SKM-1 (cell line): ENCODE measurements around the gene CDH1.
"Not testable (repeated sequence)": the region's sequence is repeated elsewhere in the genome, so short reads cannot be mapped to it uniquely, and the experiment has no call there.

Source experiments
- DNase-seq: peaks from one replicate; lab custom pipeline; 2025; ENCODE audit not compliant: unreplicated experiment; lab: John Stamatoyannopoulos, UW

Gene CDH1

DNA sequence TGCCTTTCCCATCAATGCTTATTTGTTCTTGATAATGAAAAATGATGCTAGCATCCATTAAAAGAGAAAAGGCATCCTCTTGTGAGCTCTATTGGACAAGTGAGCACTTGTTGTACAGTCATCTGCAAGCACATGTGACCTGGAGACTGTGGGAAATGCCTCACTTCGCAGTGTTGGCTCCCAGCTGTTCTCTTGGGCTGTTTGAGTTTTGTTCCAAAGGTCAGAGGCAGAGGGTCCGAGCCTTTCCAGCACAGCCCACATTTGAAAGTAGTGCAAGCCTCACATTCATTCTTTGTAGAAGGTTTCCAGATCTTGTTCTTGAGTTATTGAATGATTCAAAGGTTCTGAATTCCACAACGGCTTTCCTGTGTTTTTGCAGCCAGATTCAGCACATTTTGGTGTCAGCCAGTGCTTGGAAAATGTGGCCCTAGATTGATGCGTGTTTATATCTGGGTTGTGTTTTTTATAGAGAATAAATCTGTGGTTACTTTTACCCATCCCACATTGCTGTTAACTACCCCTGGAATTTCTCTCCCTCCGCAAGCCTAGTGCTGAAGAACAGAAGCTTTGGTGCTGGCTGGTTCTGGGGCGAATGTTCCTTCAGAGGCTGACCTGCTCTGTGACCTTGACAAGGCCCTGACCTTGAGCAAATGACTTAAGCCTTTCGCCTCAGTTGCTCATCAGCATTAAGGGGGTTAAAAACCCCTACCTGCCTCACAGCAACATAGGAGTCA, 49.8 kb downstream of the CDH1 start:
- no peak for DNase-seq

DNA sequence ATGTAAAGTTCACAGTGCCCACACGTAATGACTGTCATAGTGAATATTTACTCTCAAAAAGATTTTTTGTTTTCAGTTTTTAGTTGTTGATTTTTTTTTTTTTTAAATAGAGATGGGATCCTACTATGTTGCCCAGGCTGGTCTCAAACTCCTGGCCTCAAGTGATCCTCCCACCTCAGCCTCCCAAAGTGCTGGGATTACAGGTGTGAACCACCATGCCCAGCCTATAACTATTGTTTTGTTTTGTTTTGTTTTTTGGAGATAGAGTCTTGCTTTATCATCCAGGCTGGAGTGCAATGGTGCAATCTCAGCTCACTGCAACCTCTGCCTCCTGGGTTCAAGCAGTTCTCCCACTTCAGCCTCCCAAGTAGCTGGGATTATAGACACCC, 50.3 kb downstream of the CDH1 start:
- not testable (repeated sequence) for DNase-seq

DNA sequence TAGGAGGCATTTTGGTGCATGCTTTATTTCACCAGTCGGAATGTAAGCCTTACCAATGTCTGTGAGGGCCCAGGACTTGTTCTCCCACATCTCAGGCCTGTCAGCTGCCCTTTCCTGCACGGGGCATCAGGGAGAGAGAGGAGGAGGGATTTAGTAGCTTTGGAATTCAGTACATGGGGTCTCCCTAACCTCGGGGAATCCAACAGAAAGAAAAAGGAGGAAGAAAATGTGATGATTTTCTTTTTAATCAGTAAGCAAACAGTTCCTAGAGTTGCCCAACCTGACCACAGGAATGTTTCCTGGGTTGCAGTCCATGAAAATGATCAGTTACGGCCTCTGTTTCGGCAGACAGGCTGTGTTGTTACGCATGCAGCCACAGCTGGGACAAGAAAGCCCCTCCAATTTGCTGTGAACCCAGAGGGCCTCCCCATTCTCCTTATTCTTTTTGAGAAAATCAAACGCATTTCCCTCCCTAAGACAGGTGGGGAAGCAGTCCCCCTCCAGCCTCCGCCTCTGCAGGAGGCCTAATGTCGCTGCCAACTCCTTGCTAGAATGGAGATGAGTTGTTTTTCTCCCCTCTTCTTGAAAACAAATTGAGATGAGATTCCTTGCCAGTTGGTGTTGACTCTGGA, 53.2 kb downstream of the CDH1 start:
- no peak for DNase-seq

DNA sequence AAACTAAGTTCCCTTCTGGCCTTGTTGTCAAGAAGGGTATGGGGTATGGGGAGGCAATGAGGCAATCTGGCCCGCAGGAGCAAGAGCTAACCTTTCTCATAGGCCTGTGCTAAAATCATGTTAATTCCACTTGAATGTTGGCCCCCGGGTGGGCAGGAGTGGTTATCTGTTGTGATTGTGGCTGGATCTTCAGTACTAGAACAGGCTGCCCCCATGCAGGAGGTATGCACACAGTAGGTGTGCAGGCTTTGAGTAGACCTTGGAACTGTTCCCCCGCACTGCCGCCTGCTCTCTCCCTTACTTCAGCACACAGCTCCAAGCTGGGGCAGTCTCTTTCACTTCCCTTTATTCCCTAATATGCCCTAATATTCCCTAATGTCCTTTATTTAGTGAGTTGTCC, 53.9 kb downstream of the CDH1 start:
- DNase-seq, result no peak

DNA sequence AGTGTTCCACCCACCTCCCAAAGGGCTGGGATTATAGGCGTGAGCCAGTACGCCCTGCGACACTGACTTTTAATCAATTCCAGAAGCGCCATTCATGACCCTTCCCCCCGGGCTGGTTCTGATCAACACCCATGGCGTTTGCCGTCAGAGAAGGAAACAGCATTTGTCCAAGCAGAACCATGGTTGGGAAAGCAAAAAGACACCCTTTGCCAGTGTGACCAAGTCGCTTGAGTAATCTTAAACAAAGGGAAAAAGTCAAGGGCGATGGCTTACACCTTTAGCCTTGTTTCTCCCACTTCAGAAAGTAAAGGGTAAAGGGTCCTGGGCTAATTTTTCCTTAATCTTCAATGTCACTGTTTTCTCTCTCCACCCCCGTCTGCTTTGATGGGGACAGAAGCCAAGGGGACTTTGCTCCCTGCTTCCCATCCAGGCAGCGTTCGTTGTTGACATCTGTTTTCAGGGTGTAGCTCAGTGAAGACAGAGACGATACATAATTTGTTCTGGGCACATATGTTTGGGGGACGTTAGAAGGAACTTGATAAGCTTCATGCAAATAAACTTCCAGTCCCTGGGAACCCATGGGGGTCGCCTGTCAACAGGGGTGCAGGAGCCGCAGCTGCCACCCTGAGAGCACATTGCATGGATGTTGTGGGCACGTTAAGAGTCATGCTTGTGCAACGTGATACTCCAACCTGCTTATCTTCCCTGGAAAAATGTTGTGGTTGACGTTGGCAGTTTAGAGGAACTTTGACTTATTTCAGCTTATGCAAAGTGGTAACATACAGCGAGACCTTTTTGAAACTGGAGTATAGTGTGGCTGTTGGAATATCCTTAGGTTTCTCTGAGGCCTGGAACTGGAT, 55.6 kb downstream of the CDH1 start:
- no peak for DNase-seq

DNA sequence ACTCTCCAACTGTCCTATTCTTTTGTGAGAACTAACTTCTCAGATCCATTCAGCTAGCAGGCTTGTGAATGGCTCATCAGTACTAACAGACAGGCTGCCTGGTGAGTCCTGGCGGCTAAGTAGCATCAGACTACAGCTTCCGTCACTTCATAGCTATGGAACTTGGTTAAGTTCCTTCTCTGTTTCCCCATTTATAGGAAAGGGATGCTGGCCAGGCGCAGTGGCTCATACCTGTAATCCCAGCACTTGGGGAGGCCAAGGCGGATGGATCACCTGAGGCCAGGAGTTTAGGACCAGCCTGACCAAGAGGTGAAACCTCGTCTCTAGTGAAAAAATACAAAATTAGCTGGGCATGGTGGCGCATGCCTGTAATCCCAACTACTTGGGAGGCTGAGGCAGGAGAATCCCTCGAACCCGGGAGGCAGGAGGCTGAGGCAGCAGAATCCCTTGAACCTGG, 56.3 kb downstream of the CDH1 start:
- no peak for DNase-seq

DNA sequence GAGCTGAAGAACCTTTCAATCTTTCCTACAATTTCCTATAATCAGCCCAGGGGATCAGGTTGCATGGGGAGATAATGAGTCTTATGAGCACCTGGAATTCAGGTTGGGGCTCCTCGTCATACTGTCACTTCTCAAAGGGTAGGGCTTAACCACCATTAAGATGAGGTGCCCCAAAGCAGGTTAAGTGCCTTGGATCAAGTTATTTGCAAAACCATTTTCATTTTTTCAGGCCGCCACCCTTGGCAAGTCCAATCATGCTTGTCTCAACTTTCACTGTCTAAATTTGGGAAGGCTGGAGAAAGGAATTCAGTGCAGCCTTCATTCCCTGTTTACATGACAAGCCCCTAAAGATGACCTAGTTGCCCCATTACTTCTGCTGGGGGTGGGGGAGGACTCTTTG, 61.3 kb downstream of the CDH1 start:
- no peak for DNase-seq

DNA sequence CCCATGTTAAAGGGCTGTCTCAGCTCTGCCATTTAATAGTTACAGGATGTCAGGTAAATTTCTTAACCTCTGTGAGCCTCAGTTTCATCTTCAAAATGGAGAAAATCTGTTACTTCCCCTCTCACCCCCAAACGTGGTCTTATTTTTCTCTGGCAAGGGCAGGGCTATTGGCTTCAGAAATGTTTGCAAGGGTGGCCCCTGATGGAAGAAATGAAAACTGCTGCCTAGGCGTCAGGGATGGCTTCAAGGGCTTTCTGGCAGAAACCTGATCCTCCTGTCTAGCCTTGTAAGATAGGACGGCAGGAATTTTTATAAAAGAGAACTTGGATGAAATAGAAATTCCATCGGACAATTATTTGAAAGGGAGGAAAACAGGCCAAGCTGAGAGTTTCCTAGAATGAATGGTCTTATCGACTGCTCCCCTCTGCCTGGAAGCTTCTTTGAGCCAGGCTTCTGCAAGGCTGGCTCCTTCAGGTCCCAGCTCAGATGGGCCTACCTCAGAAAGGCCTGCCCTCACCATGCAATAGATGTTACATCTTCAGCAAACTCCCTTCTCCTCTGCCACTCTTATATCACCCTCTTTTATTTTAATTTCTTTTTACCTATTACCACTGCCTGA, 63.3 kb downstream of the CDH1 start:
- peak; percentile 38 for DNase-seq

DNA sequence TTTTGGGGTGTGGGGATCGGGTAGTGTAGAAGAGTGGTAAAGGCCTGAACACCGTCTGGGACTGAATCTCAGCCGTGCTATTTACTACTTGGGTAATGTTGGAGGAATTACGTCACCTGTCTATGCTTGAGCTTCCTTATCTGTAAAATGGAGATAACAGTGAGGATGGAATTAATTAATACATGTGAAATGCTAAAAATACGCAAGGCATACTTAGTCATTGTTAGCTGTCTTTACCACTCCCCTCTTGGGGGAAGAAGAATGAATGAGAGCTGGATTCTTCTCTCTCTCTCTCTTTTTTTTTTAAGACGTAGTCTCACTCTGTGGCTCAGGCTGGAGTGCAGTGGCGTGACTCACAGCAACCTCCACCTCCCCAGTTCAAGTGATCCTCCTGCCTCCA, 65.1 kb downstream of the CDH1 start:
- DNase-seq, result no peak

DNA sequence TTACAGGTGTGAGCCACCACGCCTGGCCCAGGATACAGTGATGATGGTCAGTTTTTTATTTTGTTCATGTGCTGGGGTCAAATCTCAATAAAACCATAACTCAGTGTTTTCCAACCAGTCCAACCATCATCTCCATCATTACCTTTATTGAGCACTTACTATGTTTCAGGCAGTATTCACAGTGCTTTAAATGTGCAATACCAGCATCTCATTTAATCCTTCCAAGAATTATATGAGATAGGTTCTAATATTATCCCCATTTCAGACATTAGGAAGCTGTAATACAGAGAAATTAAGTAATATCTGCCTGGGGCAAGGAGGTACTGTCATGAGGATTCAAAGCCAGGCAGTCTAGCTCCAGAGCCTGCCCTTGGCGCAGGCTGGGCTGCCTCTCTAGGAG, 69.3 kb downstream of the CDH1 start:
- DNase-seq, result no peak

DNA sequence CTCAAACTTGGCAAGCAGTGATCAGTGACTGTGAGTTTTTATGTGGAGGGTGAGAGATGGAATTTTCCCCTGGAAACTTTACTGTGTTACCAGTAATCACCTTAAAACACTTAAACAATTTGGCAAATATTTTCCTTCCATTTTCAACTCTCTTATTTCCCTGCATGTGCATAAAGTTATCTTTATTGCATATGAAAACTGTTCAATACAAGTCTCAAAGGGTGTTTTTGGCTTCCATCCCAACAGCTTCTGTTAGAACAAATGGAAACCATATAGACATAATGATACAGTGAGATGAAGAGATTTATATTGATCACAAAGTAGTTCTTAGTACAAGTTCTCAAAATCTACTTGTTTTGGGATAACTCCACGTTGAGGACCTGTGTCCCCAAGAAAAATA, 69.9 kb downstream of the CDH1 start:
- DNase-seq, result no peak

DNA sequence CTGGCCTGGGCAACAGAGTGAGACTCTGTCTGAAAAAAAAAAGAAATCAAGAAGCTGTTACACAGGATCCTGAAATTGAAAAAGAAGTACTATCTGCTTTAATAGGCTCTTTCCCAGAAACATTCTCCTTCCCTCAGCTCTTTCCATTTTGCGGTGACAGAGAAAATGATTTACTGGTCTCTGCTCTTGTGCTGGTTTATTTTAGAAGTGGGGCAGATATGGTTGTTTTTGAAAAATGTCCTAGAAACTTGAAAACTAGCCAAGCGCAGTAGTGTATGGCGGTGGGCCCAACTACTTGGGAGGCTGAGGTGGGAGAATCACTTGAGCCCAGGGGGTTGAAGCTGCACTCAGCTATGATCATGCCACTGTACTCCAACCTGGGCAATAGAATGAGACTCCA, 77.4 kb downstream of the CDH1 start:
- DNase-seq, result no peak

DNA sequence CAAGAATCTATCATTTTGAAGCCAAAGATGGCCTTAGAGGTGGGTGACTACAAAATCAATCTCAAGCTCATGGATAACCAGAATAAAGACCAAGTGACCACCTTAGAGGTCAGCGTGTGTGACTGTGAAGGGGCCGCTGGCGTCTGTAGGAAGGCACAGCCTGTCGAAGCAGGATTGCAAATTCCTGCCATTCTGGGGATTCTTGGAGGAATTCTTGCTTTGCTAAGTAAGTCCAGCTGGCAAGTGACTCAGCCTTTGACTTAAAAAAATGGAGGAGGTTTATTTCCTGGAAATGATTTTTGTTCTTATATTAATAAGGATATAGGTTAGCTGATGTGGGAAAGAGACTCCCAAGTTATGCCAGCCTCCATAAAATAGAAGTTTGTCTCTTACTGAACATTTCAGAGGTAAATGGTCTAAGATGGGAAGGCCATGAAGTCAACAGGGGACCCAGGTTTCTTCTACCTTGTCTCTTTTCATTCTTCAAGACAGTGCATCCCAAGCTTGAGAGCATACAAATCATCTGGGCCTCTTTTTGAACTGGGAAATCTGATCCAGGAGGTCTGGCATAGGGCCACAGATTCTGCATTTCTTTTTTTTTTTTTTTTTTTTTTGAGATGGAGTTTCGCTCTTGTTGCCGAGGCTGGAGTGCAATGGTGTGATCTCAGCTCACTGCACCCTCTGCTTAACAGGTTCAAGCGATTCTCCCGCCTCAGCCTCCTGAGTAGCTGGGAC, 86.5 kb downstream of the CDH1 start:
- DNase-seq, result no peak

DNA sequence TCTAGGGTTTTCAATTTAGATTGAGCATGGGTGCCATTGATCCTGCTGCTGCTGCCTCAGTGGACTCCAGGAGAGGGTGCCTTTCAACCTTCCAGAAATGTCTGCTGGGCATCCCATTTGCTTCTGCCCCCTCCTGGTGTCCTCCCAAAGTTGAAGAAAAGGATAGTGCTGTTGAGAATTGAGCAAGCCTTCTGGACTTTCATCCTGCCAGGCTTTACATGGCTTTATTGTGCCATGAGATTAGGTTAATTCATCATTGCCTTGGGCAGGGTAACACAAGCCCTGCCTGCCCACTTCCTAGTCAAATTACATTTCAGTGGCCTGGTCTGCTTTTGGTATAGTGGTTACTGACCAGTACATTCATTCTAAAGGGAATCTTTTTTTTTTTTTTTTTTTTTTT, 88.3 kb downstream of the CDH1 start:
- no peak for DNase-seq

DNA sequence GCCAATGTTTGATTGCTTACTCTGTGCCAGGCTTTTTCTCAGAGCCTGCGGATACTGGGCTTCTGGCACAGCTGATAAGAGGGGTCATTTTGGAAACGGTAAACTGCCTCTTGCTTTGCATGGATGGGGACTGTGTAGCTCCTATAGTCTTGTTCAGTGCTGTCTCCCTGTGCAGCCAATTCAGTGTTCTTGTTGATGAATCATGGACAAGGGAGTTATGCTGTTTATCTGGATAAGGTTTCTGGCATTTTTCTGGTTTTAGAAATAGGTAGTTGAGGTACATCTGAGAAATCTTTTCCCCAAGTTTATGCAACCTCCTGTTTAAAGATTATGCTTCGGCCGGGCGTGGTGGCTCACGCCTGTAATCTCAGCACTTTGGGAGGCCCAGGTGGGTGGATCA, 89.6 kb downstream of the CDH1 start:
- DNase-seq, result no peak

DNA sequence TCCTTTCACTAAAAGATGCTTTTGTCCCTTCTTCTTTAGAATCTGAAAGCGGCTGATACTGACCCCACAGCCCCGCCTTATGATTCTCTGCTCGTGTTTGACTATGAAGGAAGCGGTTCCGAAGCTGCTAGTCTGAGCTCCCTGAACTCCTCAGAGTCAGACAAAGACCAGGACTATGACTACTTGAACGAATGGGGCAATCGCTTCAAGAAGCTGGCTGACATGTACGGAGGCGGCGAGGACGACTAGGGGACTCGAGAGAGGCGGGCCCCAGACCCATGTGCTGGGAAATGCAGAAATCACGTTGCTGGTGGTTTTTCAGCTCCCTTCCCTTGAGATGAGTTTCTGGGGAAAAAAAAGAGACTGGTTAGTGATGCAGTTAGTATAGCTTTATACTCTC, 96.2 kb downstream of the CDH1 start:
- DNase-seq, result no peak

DNA sequence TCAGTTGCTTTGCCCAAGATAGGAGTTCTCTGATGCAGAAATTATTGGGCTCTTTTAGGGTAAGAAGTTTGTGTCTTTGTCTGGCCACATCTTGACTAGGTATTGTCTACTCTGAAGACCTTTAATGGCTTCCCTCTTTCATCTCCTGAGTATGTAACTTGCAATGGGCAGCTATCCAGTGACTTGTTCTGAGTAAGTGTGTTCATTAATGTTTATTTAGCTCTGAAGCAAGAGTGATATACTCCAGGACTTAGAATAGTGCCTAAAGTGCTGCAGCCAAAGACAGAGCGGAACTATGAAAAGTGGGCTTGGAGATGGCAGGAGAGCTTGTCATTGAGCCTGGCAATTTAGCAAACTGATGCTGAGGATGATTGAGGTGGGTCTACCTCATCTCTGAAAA, 97.5 kb downstream of the CDH1 start:
- no peak for DNase-seq

DNA sequence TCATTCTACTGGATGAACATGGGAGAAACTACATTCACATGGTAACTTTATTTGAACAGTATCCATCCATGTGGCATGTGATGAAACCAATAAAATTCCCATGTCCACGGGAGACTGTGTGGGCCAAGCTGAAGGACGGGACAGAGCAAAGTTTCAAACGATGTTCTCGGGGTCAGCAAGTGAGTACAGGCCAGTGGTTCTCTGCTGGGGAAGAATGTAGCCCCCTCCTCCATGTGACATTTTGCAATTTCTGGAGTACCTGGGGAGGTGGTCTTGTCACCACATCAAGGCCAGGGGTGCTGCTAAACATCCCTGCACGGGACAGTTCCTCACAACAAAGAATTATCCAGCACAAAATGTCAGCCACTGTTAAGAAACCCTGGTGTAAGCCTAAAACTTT, 98.9 kb downstream of the CDH1 start:
- DNase-seq, result no peak

DNA sequence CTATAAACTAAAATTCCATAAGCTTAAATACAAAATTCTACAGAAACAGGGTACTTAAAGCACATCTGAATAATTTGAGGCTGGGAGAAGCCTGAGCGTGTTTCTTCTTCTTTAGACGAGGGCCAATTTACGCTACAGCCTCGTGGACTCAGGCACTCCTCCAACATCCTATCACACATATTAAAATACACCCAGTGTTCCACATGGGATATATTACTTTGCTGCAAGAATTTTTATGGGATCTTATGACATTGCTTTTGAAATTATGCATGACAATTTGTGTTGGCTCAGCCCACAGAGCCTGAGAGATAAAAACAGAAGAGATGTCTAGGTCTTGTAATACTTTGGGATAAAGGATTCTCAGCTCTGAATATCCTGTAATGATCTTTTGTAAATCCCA, 102.7 kb downstream of the CDH1 start:
- no peak for DNase-seq

DNA sequence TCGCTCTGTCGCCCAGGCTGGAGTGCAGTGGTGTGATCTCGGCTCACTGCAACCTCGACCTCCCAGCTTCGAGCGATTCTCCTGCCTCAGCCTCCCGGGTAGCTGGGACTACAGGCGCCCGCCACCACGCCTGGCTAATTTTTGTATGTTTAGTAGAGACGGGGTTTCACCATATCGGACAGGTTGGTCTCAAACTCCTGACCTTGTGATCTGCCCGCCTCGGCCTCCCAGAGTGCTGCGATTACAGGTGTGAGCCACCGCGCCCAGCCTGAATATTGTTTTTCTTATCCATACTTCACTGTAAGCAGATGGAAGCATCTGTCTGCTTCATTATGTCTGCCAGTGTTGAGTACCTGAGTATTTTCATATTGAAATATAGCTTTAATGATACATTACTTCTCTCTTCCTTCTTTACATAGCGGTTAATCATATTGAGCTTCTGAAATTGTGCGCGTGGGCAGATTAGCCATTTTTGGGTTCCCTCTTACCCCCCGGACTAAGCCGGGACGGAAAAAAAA, 105.9 kb downstream of the CDH1 start:
- not testable (repeated sequence) for DNase-seq
